ENCODE data around the gene XG. TPM values are rescaled to one million over a fixed set of nuclear protein-coding genes. Genes with fewer than 3 reads are reported as not detected.

XG gene
- total RNA-seq, 2 experiments from 2014 or later: not detected

- no peak overlapping the region for H3K27ac Mint-ChIP-seq
- no peak overlapping the region for H3K4me3 Mint-ChIP-seq
- peaks cover 11% of the 10 kb centered on the region for H3K4me1 Mint-ChIP-seq
- POLR2A ChIA-PET: no interaction called here
- H3K9me3 Mint-ChIP-seq: no peaks in the 10 kb centered on the region
- H3K36me3 Mint-ChIP-seq (ENCODE audit: low read depth): no peaks in the 10 kb centered on the region
- CTCF ChIA-PET: no interaction called here
- no peak for DNase-seq
- H3K27me3 Mint-ChIP-seq: no peaks in the 10 kb centered on the region
Observed at GRCh38 chrX:2823795-2824386, 72.1 kb downstream of the XG start.

- Mint-ChIP-seq H3K36me3 (ENCODE audit: low read depth) (no peaks in the 10 kb centered on the region), H3K27me3 (no peaks in the 10 kb centered on the region), H3K4me1 (peaks cover 8% of the 10 kb centered on the region), H3K9me3 (no peaks in the 10 kb centered on the region), H3K4me3 (no peak overlapping the region), H3K27ac (no peak overlapping the region)
- no peak for DNase-seq
- ChIA-PET CTCF (no interaction called here), POLR2A (no interaction called here)
Observed at GRCh38 chrX:2824886-2825285, 73.0 kb downstream of the XG start.

GRCh38 chrX:2828344-2828958 lies 76.6 kb downstream of the XG start, which contains the start of gene GYG2:
Gene GYG2, plus strand, starts transcription at chrX:2828930. Its CDS starts 1,259 bp downstream, at chrX:2830189.
- Mint-ChIP-seq H3K27ac (no peak within 1 kb of the TSS), H3K36me3 (ENCODE audit: low read depth) (no peaks in the 10 kb centered on the region), H3K4me1 (no peaks in the 10 kb centered on the region), H3K27me3 (peaks cover 2% of the 10 kb centered on the region), H3K4me3 (no peak within 1 kb of the TSS), H3K9me3 (no peaks in the 10 kb centered on the region)
- no peak for DNase-seq
- ChIA-PET POLR2A (no interaction called here), CTCF (no interaction called here)

GRCh38 chrX:2828959-2829411 lies 77.1 kb downstream of the XG start:
- ChIA-PET POLR2A (no interaction called here), CTCF (no interaction called here)
- Mint-ChIP-seq H3K36me3 (ENCODE audit: low read depth) (no peaks in the 10 kb centered on the region), H3K27me3 (peaks cover 2% of the 10 kb centered on the region), H3K4me3 (no peak overlapping the region), H3K9me3 (no peaks in the 10 kb centered on the region), H3K27ac (no peak overlapping the region), H3K4me1 (no peaks in the 10 kb centered on the region)
- DNase-seq: no peak

GRCh38 chrX:2829469-2830246 lies 77.8 kb downstream of the XG start:
- Mint-ChIP-seq H3K4me1 (no peaks in the 10 kb centered on the region), H3K27me3 (peaks cover 2% of the 10 kb centered on the region), H3K9me3 (no peaks in the 10 kb centered on the region)

GRCh38 chrX:2831471-2832228 lies 79.8 kb downstream of the XG start:
- H3K4me1 Mint-ChIP-seq: no peaks in the 10 kb centered on the region
- peaks cover 2% of the 10 kb centered on the region for H3K27me3 Mint-ChIP-seq
- peaks cover 7% of the 10 kb centered on the region for H3K9me3 Mint-ChIP-seq
- DNase-seq: no peak
- H3K27ac Mint-ChIP-seq: no peak overlapping the region
- no peaks in the 10 kb centered on the region for H3K36me3 Mint-ChIP-seq (ENCODE audit: low read depth)
- POLR2A ChIA-PET: no interaction called here
- H3K4me3 Mint-ChIP-seq: no peak overlapping the region
- CTCF ChIA-PET: no interaction called here

More at GRCh38 chrX:2829469-2830246, 77.8 kb downstream of the XG start:
- H3K36me3 Mint-ChIP-seq (ENCODE audit: low read depth): no peaks in the 10 kb centered on the region
- CTCF ChIA-PET: no interaction called here
- DNase-seq: no peak
- POLR2A ChIA-PET: no interaction called here
- no peak overlapping the region for H3K27ac Mint-ChIP-seq
- no peak overlapping the region for H3K4me3 Mint-ChIP-seq

- Mint-ChIP-seq H3K27ac (no peak overlapping the region), H3K9me3 (peaks cover 11% of the 10 kb centered on the region), H3K36me3 (ENCODE audit: low read depth) (no peaks in the 10 kb centered on the region), H3K4me1 (no peaks in the 10 kb centered on the region), H3K4me3 (no peak overlapping the region), H3K27me3 (no peaks in the 10 kb centered on the region)
- POLR2A ChIA-PET: no interaction called here
- DNase-seq: no peak
- CTCF ChIA-PET: no interaction called here
Observed at GRCh38 chrX:2837961-2838360, 86.1 kb downstream of the XG start.

- H3K36me3 Mint-ChIP-seq (ENCODE audit: low read depth): no peaks in the 10 kb centered on the region
- peaks cover 7% of the 10 kb centered on the region for H3K9me3 Mint-ChIP-seq
- no peaks in the 10 kb centered on the region for H3K4me1 Mint-ChIP-seq
- no peaks in the 10 kb centered on the region for H3K27me3 Mint-ChIP-seq
- DNase-seq: no peak
- H3K27ac Mint-ChIP-seq: no peak overlapping the region
- ChIA-PET CTCF (no interaction called here), POLR2A (no interaction called here)
- H3K4me3 Mint-ChIP-seq: no peak overlapping the region
Observed at GRCh38 chrX:2840961-2841360, 89.1 kb downstream of the XG start.

- H3K36me3 Mint-ChIP-seq (ENCODE audit: low read depth): no peaks in the 10 kb centered on the region
- no peaks in the 10 kb centered on the region for H3K27me3 Mint-ChIP-seq
- ChIA-PET CTCF (no interaction called here), POLR2A (no interaction called here)
- H3K9me3 Mint-ChIP-seq: peaks cover 4% of the 10 kb centered on the region
- no peaks in the 10 kb centered on the region for H3K4me1 Mint-ChIP-seq
- no peak for DNase-seq
- H3K27ac Mint-ChIP-seq: no peak overlapping the region
- no peak overlapping the region for H3K4me3 Mint-ChIP-seq
Observed at GRCh38 chrX:2841537-2841936, 89.7 kb downstream of the XG start.

GRCh38 chrX:2846992-2847391 lies 95.2 kb downstream of the XG start:
- H3K36me3 Mint-ChIP-seq (ENCODE audit: low read depth): no peaks in the 10 kb centered on the region
- no peak overlapping the region for H3K4me3 Mint-ChIP-seq
- no peaks in the 10 kb centered on the region for H3K4me1 Mint-ChIP-seq
- CTCF ChIA-PET: no interaction called here
- H3K27ac Mint-ChIP-seq: no peak overlapping the region
- H3K27me3 Mint-ChIP-seq: no peaks in the 10 kb centered on the region
- no peaks in the 10 kb centered on the region for H3K9me3 Mint-ChIP-seq
- POLR2A ChIA-PET: no interaction called here
- no peak for DNase-seq

GRCh38 chrX:2848871-2849301 lies 97.0 kb downstream of the XG start:
- Mint-ChIP-seq H3K36me3 (ENCODE audit: low read depth) (no peaks in the 10 kb centered on the region), H3K9me3 (no peaks in the 10 kb centered on the region), H3K27ac (no peak overlapping the region), H3K4me1 (no peaks in the 10 kb centered on the region), H3K4me3 (no peak overlapping the region), H3K27me3 (no peaks in the 10 kb centered on the region)
- POLR2A ChIA-PET: no interaction called here
- CTCF ChIA-PET: no interaction called here
- no peak for DNase-seq

GRCh38 chrX:2854918-2855317 lies 103.1 kb downstream of the XG start:
- Mint-ChIP-seq H3K9me3 (no peaks in the 10 kb centered on the region), H3K27ac (no peak overlapping the region), H3K4me1 (no peaks in the 10 kb centered on the region), H3K36me3 (ENCODE audit: low read depth) (no peaks in the 10 kb centered on the region), H3K4me3 (no peak overlapping the region), H3K27me3 (no peaks in the 10 kb centered on the region)
- DNase-seq: no peak
- ChIA-PET POLR2A (no interaction called here), CTCF (no interaction called here)

GRCh38 chrX:2855761-2856160 lies 103.9 kb downstream of the XG start:
- H3K36me3 Mint-ChIP-seq (ENCODE audit: low read depth): no peaks in the 10 kb centered on the region
- H3K4me3 Mint-ChIP-seq: no peak overlapping the region
- no peak overlapping the region for H3K27ac Mint-ChIP-seq
- H3K9me3 Mint-ChIP-seq: no peaks in the 10 kb centered on the region
- no peaks in the 10 kb centered on the region for H3K4me1 Mint-ChIP-seq
- ChIA-PET CTCF (no interaction called here), POLR2A (no interaction called here)
- DNase-seq: no peak
- no peaks in the 10 kb centered on the region for H3K27me3 Mint-ChIP-seq
